ENCODE results near the gene POTEB3. TPM values are rescaled to one million over a fixed set of nuclear protein-coding genes. Genes with fewer than 3 reads are reported as not detected.
"Not testable (repeated sequence)": the region's sequence is repeated elsewhere in the genome, so short reads cannot be mapped to it uniquely, and the experiment has no call there.

POTEB3 gene
- total RNA-seq, 2 experiments from 2014 or later, result not detected

- H3K4me3 Mint-ChIP-seq; H3K4me1 Mint-ChIP-seq; DNase-seq; H3K27ac Mint-ChIP-seq; H3K9me3 Mint-ChIP-seq; CTCF ChIA-PET; H3K27me3 Mint-ChIP-seq; POLR2A ChIA-PET; H3K36me3 Mint-ChIP-seq (ENCODE audit: low read depth): not testable (repeated sequence)
Observed at GRCh38 chr15:21368625-21369024, 71.7 kb downstream of the POTEB3 start.

Measured in activated CD4-positive, alpha-beta memory T cell treated with anti-CD3 and anti-CD28 coated beads, Interleukin-2, amount 10 ng/mL, durations not matched to agents 7 days and 5 days (primary cell).